Stimulated activated CD4-positive, alpha-beta T cell treated with anti-CD3 and anti-CD28 coated beads, Interleukin-12 subunit alpha, Interleukin-12 subunit beta, amount 100 ng/mL, for 48 hours (primary cell): ENCODE data around the gene ZMYM5.
A peak's percentile ranks its signal among the peaks of the same experiment; 100 is the strongest.
"Not testable (repeated sequence)": the region's sequence is repeated elsewhere in the genome, so short reads cannot be mapped to it uniquely, and the experiment has no call there.

Source experiments
- DNase-seq, 3 donors: peaks; one replicate each; pipeline ENCODE4 v3.0.0-alpha.2; 2020; ENCODE audit warnings: low read depth in 2 of 3, low spot score in 1 of 3

The ZMYM5 gene

GRCh38 chr13:19863323-19864023, at the start of gene ZMYM5:
Gene ZMYM5, minus strand, starts transcription at chr13:19863649. Its CDS starts 11,469 bp downstream, at chr13:19852180.
- DNase-seq, result peak; percentile 87 to 96 (median 94)

- DNase-seq, result no peak
These were observed 47.1 kb upstream of the ZMYM5 start for GRCh38 chr13:19910336-19911072.

DNA sequence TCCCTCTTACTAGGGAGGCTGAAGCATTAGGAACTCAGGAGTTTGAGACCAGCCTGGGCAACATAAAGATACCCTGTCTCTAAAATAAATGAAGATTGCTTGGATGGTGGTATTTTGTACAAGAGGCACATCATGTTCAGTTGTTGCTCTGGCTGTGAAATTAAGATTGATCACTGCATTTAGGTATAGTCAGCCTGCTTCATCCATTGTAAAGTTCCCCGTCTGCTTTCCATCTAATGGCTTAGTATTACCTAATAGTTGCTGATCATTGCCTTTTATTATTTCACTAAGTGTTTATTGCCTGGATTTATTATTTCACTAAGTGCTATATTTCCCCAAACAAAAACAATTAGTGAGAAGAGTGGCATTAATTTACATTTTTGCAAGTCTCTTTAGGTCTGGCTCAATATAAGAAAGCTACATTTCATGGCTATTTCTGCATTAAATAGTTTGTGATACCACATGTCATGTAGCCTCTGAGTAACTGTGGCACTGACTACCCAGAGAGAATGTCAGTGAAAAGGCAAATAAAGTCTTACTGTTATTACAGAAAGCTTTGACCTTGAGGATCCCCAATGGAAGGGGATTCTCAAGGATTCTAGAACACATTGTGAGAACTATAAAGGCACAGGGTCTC, 45.0 kb upstream of the ZMYM5 start:
- no peak for DNase-seq

DNA sequence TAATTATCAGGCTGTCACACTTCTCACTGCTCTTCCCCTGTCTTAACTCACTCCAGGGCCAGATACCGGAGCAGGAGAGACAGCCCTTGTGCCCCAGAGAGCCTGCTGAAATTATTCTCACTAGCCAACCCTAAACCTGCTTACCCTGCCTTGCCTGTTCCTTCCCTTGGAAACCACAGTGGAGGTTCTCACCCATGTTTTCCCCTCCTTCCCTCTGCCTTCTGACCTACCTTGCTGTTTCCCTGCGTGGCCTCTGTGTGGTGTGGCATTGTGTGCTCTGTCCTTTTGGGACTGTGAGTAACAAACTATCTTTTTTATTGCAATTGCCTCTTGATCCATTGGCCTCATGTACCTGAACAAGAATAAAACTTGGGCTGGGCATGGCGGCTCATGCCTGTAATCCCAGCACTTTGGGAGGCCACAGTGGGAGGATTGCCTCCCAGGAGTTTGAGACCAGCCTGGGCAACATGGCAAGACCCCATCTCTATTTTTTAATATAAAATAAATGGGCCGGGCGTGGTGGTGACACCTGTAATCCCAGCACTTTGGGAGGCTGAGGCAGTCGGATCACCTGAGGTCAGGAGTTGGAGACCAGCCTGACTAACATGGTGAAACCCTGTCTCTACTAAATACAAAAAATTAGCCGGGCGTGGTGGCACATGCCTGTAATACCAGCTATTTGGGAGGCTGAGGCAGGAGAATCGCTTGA, 42.2 kb upstream of the ZMYM5 start:
- DNase-seq, result not testable (repeated sequence)

- DNase-seq, result no peak
These were observed 26.6 kb upstream of the ZMYM5 start for GRCh38 chr13:19890030-19890429.

GRCh38 chr13:19888799-19889198, 25.4 kb upstream of the ZMYM5 start:
- DNase-seq, result no peak

GRCh38 chr13:19882231-19882630, 18.8 kb upstream of the ZMYM5 start:
- DNase-seq, result no peak

DNA sequence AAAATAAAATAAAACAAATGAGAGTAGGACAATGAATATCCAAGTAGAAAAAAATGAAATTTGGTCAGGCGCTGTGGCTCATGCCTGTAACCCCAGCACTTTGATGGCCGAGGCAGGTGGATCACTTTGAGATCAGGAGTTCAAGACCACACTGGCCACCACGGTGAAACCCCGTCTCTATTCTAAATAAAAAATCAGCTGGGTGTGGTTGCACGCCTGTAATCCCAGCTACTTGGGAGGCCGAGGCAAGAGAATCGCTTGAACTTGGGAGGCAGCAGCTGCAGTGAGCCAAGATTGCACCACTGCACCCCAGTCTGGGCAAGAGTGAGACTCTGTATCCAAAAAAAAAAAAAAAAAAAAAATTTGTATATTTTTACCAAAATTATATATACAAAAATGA, 18.2 kb upstream of the ZMYM5 start:
- DNase-seq, result no peak

DNA sequence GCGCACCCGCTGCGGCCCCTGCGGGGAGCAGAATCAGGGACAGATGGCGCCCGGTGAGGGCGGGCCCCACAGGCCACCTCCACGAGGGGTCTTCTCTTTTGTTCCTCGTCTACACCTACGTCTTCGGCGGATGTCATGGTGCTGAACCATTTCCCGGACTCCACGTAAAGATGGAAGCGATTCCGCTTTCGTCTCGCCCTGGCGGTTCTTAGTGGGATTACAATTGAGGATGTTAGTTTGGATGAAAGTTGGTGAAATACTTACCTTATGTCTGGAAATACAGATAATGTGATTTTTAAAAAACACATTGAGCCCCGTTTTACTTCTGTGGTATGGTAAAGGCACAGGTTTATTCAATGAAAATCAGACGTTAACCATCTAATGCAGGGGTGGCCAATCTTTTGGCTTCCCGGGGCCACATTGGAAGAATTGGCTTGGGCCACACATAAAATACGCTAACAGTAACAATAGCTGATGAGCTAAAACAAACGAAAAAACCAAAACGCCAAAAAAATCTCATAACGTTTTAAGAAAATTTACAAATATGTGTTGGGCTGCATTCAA, 1.4 kb upstream of the ZMYM5 start:
- peak; percentile 59 to 77 (median 67) for DNase-seq

DNA sequence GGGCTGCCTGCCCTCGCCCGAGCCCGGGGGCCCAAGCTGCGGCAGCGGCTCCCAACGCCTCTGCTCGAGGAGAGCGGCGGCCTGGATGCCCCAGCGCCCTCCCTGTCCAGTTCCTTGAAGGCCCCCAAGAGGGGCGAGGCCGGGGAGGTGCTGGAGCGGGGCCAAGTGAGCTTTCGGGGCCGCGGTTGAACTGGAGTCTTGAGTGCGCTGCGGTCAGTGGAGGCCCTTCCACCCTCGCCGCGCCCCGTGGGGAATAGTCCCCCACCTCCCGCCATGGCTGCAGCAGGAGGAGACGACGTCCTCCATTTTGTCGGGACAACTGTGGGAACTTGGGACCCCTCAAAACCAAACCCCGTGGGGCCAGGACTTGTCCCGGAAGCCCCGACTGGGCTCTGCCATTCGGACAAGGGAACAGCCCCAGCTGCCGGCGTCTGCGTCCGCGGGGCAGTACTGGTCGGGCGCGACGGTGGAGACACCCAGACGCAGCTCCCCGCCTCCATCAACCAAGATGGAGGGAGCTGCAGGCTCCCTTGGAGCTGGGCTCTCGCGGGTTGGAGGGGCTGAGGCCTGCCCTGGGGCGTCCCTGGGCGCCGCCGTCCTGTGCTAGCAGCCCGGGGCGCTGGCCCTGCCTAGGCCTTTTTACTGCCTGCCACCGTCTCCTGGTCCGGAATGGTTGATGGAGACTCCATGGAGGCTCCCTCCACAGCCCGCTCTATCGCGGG, 736 bp upstream of the ZMYM5 start:
- DNase-seq, result peak; percentile 8 to 57 (median 41)

DNA sequence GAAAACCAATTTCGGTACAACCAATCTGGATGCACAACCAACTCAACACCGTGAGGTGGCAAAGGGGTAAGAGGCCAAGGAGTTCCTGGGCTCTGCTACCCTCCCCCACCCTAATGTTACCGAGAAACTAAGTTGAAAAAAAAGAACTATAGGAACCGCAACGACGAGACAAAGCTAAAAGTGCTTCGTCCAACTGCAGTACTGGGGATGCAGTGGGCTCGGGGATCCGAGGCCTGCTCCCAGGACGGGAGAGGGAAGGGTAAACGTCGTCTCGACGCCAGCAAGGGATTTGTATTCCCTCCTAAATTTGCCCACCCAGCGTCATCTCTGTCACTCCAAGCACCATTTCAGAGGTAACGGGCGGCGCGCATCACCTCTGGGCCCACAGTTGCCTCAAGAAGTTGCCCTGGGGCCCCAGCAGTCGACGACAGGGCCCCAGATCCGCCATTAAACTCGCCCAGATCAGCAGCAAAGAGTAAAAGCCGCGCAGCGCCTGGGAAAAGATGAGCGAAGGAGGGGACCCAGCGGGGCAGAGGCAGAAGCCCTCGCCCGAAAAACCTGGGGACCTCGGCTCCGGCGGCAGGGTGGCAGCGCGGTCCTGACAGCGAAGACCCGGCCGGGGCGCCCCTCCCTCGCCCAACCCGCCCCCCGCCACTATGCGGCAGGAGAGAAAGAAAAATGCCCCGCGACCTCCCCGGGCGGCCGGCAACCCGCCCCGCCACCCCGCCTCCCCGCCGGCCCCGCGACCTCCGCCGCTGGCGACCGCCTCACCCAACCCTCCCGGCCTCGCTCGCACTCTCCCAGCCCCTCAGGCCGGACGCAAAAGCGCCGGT, 752 bp downstream of the ZMYM5 start:
- DNase-seq, result peak; percentile 27 to 33 (median 32)

DNA sequence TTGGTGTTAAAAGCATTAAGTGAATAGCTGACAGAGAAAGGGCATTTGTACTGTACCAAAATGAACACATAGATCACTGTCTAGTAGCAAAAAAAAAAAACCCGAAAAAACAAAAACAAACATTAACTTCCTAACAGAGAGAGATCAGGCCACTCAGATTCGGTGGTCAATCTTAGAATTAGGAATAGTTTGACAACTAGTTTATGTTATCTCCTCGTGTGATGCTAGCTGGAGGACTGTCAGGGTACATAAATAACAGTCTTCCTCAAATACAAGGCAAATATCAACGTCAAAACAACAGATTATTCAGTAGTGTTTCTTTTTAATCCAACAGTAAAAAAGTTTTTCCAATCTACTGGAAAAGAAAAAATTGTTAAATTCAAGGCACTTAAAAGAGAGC, 1.7 kb downstream of the ZMYM5 start:
- no peak for DNase-seq

- no peak for DNase-seq
These were observed 2.4 kb downstream of the ZMYM5 start for GRCh38 chr13:19860884-19861655.

DNA sequence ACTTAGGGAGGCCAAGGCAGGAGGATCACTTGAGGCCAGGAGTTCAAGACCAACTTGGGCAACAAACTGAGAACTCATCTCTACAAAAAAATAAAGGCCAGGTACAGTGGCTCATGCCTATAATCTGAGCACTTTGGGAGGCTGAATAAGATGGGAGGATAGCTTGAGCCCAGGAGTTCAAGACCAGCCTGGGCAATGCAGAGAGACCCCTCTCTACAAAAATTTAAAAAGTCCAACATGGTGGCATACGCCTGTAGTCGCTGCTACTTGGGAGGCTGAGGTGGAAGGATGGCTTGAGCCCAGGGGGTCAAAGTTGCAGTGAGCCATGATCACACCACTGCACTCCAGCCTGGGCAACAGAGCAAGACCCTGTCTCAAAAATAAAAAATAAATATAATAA, 5.8 kb downstream of the ZMYM5 start:
- DNase-seq, result not testable (repeated sequence)

- DNase-seq, result no peak
These were observed 10.7 kb downstream of the ZMYM5 start for GRCh38 chr13:19852766-19853165.

DNA sequence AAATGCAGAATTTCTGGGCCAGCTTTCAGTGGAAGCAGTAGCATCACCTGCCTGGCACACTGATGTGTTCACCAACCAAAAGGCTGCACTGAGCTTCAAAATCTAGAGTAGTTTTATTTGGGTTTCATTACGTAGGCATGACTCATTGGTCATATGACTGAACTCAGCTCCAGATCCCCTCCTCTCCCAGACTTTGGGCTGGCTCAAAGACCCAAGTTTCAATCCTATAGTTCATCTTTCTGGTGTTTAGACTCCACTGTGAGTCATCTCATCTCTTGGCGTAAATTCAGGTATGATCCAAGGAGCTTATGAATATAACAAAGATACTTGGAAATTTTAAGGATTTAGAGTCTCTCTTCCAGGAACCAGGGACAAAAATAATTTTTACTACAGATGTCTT, 17.7 kb downstream of the ZMYM5 start:
- no peak for DNase-seq

DNA sequence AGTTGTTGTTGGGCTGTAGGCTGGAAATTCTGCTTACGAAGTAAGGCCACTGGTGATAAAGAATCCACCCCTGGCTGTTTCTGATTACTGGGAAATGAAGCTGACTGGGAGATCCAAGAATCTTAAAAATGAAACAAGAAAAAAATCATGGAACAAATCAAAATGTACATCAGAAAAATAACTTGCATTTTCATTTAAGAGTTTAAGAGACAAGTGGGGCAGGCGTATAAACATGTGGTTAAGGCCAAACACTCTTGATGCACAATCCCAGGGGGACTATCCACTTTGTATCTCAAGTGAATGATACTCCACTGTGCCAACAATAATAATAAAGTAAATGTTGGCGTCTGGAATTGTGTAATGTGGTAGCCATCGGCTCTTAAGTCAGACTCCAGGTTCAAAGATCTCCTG, 24.6 kb downstream of the ZMYM5 start:
- no peak for DNase-seq

- no peak for DNase-seq
These were observed 27.0 kb downstream of the ZMYM5 start for GRCh38 chr13:19836472-19836871.

DNA sequence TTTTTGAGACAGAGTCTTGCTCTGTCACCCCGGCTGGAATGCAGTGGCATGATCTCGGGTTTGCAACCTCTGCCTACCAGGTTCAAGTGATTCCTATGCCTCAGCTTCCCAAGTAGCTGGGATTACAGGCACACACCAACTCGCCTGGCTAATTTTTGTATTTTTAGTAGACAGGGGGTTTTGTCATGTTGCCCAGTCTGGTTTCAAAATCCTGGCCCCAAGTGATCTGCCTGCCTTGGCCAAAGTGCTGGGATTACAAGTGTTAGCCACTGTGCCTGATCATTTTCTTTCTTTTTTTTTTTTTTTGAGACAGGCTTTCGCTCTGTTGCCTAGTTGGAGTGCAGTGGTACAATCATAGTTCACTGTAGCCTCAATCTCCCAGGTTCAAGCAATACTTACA, 28.7 kb downstream of the ZMYM5 start:
- no peak for DNase-seq
